Esophagus squamous epithelium (tissue), 4 donors: Measurements from ENCODE around the gene TAOK1.

Experiments
- CTCF ChIP-seq, 6 experiments: fragments of 450-650 bp in 4 of 6; fragments of 200-600 bp in 2 of 6; sonication (generic) in 2 of 6; IDR thresholded peaks; one replicate each; pipeline ENCODE4 v1.5.1; 2016 to 2019; ENCODE audit warnings: antibody characterized with exemption in 6 of 6, mild to moderate bottlenecking in 4 of 6, moderate library complexity in 4 of 6
- POLR2A ChIP-seq, 4 donors: fragments of 450-650 bp; IDR thresholded peaks; one replicate each; pipeline ENCODE4 v1.6.1; 2017; ENCODE audit warnings: antibody characterized with exemption in 4 of 4, mild to moderate bottlenecking in 4 of 4, moderate library complexity in 3 of 4

- no peak for TF ChIP-seq POLR2A (IDR thresholded peaks at IDR 0.05)
- no peak for TF ChIP-seq CTCF (IDR thresholded peaks at IDR 0.05)
These were observed 32.3 kb upstream of the TAOK1 start for GRCh38 chr17:29357821-29358232.
